Hair follicular keratinocyte (primary cell): ENCODE results near the gene KCNJ10. TPM values are rescaled to one million over a fixed set of nuclear protein-coding genes. Genes with fewer than 3 reads are reported as not detected.

Experiments used
- total RNA-seq: library from RNA; depleted of rRNA; stranded (reverse); fragments of >200 nt; gene quantifications from 2 replicates; pipeline ENCODE4 v1.2.3, GENCODE V29; 2015

Gene KCNJ10
- not detected in 2 replicates for total RNA-seq

GRCh38 chr1:160069460-160070231, at the start of gene KCNJ10:
Gene KCNJ10, minus strand, starts transcription at chr1:160070160. Its CDS starts 27,628 bp downstream, at chr1:160042532.

GRCh38 chr1:160115545-160116282, 45.8 kb upstream of the KCNJ10 start, which contains the start of gene ATP1A2:
Gene ATP1A2, plus strand, starts transcription at chr1:160115759. Its CDS starts 103 bp downstream, at chr1:160115862.

DNA sequence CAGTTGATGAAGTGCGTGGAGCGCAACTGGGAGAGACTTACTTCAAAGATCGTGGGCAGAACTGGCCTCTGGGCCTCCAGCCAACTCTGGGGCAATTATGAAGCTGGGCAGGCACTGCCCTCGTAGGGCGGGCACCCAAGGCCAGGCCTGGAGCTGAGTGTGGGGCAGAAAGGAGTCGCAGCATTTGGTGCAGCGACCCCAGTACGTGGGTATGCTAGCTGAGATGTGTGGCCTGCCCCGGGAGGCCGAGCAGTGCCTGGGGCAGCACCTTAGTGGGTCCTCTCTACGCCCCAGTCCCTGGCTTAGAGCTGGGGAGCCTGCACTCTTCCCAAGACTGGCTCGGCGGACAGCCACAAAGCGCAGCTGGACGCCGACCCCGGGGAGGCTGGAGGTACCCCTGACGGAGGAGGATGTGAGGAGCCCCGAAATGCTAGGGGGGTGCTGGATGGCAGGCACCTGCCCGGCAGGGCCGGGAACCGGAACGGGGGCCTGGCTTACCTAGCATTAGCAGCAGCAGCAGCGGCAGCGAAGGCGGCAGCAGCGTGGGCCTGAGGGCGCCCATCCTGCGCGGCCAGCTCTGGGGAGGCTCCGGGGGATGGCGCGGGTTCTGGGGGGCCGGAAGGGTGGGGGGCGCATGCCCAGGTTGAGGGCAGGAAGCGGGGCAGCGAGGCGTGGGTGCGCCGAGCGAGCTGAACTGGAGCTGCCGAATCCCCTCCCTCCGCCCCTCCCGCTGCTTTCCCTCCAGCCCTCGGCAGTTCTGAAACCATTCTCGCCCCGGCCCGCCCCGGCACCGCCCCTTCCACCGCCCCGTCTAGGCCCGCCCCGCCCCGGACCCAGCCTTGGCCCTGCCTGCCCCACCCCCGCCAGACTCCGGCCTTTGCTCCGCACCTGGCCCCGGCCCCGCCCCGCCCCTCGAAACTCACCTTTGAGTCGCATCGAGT, 28.2 kb upstream of the KCNJ10 start, which contains the start of gene IGSF8:
Gene IGSF8, minus strand, starts transcription at position 709 of the 941 bp plus-strand sequence. Its CDS starts 147 bp downstream, at position 562.

DNA sequence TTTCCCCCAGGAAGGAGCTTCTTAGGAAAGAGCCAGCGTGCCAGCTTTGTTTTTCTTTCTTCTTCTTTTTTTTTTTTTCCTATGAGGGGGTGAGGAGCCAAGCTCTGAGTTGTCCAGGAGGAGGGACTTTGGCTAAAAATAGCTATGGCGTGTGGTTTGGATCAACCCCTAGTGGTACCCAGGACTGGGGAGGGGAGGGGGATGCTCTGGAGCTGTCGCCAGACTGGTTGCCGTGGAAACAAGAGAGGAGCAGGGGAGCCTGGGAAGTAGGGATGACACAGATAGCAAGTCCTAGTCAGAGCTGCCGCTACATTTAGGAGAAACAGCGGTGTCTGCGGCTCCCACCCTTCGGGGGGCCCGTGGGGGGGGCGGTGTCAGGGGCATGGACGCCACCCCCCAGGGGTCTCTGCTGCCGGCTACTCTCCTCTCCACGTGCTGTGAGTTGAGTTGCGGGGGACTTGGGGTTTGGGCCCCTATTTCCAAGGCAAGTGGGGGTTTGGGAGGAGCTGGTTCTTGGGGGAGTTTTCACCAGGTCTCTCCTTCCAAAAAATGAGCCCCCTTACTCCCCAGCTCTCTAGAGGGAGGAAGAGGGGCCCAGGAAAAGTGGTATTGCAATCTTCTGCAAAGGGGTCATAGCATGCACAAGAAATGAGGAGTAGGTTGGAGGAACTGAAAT, 11.4 kb upstream of the KCNJ10 start, which contains the start of gene KCNJ9:
Gene KCNJ9, plus strand, starts transcription at position 278 of the 676 bp plus-strand sequence. CDS start 2,493 bp downstream, outside the sequence.

GRCh38 chr1:160031365-160032164, 38.4 kb downstream of the KCNJ10 start, which contains the start of gene PIGM:
Gene PIGM, minus strand, starts transcription at chr1:160031990. Its CDS starts 251 bp downstream, at chr1:160031739.

DNA sequence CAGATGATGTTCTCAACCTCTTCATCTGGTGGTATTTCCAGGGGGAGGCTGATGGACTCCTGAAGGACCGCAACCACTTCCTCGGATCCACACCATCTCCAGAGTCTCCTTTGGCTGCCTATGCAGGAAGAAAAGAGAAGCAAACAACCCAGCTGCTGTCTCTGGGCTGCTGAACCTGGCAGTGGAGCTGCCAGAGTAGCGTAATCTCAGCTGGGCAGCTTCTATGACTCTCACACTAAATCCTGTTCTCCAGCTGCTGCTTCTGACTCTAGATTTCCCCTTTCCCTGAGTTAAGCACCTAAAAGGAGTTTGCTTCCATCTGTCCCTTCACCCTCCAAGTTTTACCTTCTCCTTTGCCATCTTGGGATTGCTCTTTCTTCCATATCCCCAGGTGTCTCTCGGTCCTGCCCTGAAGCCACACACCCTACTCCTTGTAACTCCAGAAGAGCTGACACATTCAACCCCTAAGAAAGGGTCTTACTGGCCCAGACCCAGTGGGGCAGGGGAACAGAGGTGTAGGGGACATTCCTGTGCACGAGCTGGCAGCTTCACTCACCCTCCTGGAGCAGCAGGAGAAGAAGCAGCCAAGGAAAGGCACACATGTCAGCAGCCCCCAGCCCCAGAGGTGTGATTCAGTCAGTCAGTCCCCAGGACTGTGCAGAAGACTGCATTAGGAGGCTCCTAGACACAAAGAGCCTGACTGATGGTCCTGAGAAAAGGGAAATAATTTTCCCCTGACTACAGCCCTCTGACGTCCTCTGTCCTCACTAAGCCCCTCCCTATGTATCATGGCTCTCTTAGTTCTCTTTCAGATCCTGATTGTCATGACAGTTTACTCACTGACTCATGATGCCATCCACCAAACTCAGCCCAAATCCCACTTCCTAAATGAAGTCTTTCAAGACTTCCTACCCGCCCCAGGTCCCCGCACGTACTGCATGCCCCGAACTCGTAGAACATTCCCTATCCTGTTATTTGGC, 116.1 kb downstream of the KCNJ10 start, which contains the start of gene SLAMF9:
Gene SLAMF9, minus strand, starts transcription at position 702 of the 980 bp plus-strand sequence. Its CDS starts 100 bp downstream, at position 602.

Other genes with a start within 250 kb of the KCNJ10 start
- gene SLAMF8, start 243.3 kb downstream of the KCNJ10 start, total RNA-seq, result 0.72 TPM in 1 of 2 replicates, not detected in the other
- gene VSIG8, start 207.5 kb downstream of the KCNJ10 start, total RNA-seq, result not detected in 2 replicates
- 0.11 and 0.55 TPM in 2 replicates for gene CFAP45, start 170.0 kb downstream of the KCNJ10 start, total RNA-seq
- 799 and 829 TPM in 2 replicates for gene TAGLN2, start 144.7 kb downstream of the KCNJ10 start, total RNA-seq
- 4.7 and 6.2 TPM in 2 replicates for gene IGSF9, start 124.5 kb downstream of the KCNJ10 start, total RNA-seq
- gene SLAMF9, start 115.9 kb downstream of the KCNJ10 start, total RNA-seq, result 2.5 TPM in 1 of 2 replicates, not detected in the other
- gene PIGM, start 38.2 kb downstream of the KCNJ10 start, total RNA-seq, result 0.94 and 1.4 TPM in 2 replicates
- not detected in 2 replicates for gene KCNJ9, start 11.4 kb upstream of the KCNJ10 start, total RNA-seq
- 33.8 and 41.4 TPM in 2 replicates for gene IGSF8, start 28.5 kb upstream of the KCNJ10 start, total RNA-seq
- not detected in 2 replicates for gene ATP1A2, start 45.6 kb upstream of the KCNJ10 start, total RNA-seq
- not detected in 2 replicates for gene ATP1A4, start 81.4 kb upstream of the KCNJ10 start, total RNA-seq
- gene CASQ1, start 120.4 kb upstream of the KCNJ10 start, total RNA-seq, result not detected in 2 replicates
- gene PEA15, start 135.2 kb upstream of the KCNJ10 start, total RNA-seq, result 37.5 and 55.2 TPM in 2 replicates
- 32.4 and 35.5 TPM in 2 replicates for gene DCAF8, start 192.4 kb upstream of the KCNJ10 start, total RNA-seq
- gene PEX19, start 215.0 kb upstream of the KCNJ10 start, total RNA-seq, result 25.9 and 30.8 TPM in 2 replicates